ENCODE measurements around the gene NIM1K.

NIM1K gene

DNA sequence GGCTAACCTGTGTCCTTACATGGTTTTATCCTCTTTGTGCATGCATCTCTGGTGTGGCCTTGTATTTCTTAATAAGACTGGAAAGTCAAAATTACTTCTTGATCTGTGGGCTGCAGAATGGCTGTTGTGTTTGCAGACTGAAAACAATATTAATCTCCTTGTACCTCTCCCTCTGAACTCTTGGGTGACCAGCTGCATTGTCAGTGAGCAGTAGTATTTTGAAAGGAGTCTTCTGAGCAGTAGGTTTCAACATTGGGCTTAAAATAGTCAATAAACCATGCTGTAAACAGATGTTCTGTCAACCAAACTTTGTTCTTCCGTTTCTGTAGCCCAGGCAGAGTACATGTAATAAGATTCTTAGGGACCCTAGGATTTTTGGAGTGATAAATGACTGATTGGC is 26.7 kb upstream of the NIM1K start:
- TF ChIP-seq, protein P1, sequence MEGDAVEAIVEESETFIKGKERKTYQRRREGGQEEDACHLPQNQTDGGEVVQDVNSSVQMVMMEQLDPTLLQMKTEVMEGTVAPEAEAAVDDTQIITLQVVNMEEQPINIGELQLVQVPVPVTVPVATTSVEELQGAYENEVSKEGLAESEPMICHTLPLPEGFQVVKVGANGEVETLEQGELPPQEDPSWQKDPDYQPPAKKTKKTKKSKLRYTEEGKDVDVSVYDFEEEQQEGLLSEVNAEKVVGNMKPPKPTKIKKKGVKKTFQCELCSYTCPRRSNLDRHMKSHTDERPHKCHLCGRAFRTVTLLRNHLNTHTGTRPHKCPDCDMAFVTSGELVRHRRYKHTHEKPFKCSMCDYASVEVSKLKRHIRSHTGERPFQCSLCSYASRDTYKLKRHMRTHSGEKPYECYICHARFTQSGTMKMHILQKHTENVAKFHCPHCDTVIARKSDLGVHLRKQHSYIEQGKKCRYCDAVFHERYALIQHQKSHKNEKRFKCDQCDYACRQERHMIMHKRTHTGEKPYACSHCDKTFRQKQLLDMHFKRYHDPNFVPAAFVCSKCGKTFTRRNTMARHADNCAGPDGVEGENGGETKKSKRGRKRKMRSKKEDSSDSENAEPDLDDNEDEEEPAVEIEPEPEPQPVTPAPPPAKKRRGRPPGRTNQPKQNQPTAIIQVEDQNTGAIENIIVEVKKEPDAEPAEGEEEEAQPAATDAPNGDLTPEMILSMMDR (conservative IDR thresholded peaks at IDR 0.05; ENCODE audit: low read depth, low read length), result no peak
- no peak for DNase-seq (ENCODE audit: low read depth)
- no peak overlapping the region for H3K4me3 ChIP-seq (ENCODE audit: low read length)

- DNase-seq (ENCODE audit: low read depth), result no peak
- TF ChIP-seq, protein P1 (conservative IDR thresholded peaks at IDR 0.05; ENCODE audit: low read depth, low read length), result no peak
- H3K4me3 ChIP-seq (ENCODE audit: low read length), result no peak overlapping the region
Measured at GRCh38 chr5:43168175-43168574, 23.9 kb upstream of the NIM1K start.

DNA sequence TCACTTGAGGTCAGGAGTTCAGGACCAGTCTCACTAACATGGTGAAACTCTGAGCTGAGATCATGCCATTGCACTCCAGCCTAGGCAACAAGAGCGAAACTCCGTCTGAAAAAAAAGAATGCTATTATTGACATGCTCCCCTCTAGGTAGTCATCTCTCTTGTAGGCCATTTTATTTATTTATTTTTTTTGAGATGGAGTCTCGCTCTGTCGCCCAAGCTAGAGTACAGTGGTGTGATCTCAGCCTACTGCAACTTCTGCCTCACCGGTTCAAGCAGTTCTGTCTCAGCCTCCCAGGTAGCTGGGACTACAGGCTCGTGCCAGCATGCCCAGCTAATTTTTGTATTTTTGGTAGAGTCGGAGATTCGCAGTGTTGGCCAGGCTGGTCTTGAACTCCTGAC is 20.6 kb upstream of the NIM1K start:
- DNase-seq (ENCODE audit: low read depth), result no peak
- TF ChIP-seq, protein P1 (conservative IDR thresholded peaks at IDR 0.05; ENCODE audit: low read depth, low read length), result no peak
- H3K4me3 ChIP-seq (ENCODE audit: low read length), result no peak overlapping the region

DNA sequence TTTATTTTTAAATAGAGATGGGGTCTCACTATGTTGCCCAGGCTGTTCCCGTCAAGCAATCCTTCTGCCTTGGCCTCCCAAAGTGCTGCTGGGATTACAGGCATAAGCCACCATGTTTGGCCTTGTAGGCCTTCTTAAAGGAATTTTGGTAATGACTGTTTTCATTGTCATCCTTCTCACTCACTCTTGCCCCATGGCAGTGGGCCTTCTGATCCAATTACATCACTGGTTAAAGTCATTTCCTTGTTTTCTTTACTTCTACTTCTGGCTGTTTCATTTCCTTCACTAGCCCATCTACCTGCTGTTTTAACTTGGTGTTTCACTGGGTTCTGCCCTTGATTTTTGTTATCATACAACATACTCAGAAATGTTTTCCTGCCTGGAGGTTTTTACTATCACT is 20.1 kb upstream of the NIM1K start:
- TF ChIP-seq, protein P1 (conservative IDR thresholded peaks at IDR 0.05; ENCODE audit: low read depth, low read length), result no peak
- no peak overlapping the region for H3K4me3 ChIP-seq (ENCODE audit: low read length)
- no peak for DNase-seq (ENCODE audit: low read depth)

DNA sequence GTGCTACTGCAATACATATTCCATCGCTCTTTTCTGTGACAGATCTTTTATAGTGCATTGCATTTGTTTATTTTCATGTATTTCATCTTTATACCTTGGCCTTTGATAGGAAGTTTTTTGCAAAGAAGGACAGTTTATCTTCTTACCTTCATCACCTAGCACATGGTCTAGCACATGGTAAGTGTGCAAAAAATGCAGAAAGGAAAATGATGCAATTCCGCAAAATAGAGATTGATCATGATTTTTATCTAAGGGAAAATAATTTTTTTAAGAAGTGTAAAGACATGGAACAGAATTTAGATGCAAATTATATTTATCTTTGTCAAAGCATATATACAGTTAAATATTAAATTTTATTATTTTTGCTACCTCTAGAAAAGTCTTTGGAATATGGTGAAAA is 19.2 kb upstream of the NIM1K start:
- DNase-seq (ENCODE audit: low read depth), result no peak
- H3K4me3 ChIP-seq (ENCODE audit: low read length), result no peak overlapping the region
- TF ChIP-seq, protein P1 (conservative IDR thresholded peaks at IDR 0.05; ENCODE audit: low read depth, low read length), result no peak

DNA sequence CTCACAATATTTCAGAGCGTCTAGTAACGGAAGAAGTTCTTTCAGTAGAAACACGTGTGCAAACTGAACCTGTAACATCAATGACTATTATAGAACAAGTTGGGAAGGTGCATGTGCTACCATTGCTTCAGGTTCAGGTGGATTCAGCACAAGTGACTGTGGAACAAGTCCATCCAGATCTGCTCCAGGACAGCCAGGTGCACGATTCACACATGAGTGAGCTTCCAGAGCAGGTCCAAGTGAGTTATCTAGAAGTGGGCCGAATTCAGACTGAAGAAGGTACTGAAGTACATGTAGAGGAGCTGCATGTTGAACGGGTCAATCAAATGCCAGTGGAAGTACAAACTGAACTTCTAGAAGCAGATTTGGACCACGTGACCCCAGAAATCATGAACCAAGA is 17.4 kb upstream of the NIM1K start:
- TF ChIP-seq, protein P1 (conservative IDR thresholded peaks at IDR 0.05; ENCODE audit: low read depth, low read length), result no peak
- DNase-seq (ENCODE audit: low read depth), result no peak
- no peak overlapping the region for H3K4me3 ChIP-seq (ENCODE audit: low read length)

DNA sequence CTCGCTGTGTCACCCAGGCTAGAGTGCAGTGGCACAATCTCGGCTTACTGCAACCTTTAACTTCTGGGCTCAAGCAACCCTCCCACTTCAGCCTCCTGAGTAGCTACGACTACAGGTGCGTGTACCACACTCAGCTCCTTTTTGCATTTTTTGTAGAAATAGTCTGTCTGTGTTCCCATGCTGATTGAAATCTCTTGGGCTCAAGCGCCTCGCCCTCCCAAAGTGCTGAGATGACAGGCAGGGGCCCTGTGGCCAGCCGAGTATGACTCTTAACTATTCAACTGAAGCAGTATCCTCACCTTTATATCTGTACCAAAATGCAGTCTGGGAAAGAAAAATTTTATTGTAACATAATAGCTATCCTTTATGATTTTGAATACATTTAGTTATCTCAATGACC is 12.2 kb upstream of the NIM1K start:
- no peak overlapping the region for H3K4me3 ChIP-seq (ENCODE audit: low read length)
- TF ChIP-seq, protein P1 (conservative IDR thresholded peaks at IDR 0.05; ENCODE audit: low read depth, low read length), result no peak
- no peak for DNase-seq (ENCODE audit: low read depth)
